ENCODE measurements around the gene SH3PXD2A.

The SH3PXD2A gene

DNA sequence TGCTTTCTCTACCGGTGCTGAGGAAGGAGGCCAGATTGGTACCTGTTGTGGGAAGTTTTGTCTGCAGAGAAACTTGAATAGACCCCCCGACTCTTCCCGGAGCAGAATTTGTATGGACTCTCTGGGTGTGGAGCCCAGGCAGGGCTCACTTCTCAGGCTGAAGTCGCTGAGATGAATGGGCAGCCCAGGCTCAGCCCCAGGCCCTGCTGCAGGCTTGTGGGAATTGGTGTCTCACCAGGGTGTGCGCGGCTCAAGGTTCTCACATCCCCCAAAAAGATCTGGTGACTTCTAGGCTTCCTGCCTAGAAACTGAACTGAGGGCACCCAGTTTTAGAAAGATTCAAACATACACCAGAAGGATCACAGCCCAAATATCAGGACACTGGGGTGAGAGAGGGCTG, 258.4 kb downstream of the SH3PXD2A start:
- no peak for DNase-seq

DNA sequence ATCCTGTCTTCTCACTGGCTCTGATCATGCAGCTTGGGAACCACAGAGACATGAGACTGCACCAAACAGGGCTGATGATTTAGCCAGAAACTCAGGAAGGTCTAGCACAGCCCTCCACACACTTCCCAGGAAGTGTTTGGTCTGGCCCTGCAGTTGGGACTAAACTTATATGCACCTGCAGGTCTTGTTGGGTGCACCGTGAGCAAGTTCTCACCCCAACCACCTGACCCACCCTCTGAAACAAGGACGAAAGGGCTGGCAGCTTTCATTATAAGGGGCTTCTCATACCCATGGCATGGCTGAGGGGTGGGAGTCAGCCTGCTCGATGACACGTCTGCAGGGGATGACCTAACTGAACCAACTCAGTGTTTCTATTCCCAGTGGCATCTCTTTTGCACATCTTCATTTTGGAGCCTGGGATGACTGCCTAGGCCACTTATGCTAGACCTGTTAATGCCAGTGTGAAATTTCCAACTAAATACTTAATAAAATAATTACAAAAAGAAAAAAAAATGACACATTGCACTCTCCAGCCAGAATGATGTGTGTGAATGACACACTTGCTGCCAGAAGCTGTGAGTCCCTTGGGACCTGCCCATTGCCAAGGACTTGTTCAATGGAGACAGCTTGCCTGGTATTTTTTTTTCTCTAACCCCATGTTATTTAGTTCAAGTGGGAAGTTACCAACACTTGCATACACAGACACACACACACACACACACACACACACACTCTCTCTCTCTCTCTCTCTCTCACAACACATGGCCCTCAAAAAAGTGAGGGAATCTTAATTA, 259.2 kb downstream of the SH3PXD2A start:
- no peak for DNase-seq

DNA sequence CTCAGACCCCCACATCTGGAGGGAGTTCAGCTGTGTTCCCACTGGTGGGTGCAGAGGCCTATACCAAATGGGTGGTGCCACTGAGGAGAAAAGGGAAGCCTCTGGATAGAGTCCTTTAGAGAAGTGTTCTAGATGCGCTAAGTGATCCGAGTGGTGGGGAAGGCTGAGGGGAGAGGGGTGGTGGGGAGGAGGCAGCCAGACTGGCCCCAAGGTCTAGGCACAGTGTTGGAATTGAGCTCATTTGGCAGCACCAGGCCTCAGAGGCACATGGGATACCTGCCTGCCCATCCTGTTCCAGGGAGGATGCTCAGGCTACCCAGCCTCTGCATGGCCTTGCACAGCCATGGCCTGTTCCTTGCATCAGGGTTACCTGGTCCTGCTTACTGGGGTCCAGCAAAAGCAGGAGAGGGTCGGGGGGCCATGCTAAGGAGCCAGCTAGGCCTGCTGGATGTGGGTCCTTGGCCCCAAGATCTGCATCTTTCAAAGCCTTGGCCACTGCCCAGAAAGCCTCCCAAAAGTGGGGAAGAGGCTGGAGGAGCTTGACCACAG, 262.3 kb downstream of the SH3PXD2A start:
- no peak for DNase-seq

DNA sequence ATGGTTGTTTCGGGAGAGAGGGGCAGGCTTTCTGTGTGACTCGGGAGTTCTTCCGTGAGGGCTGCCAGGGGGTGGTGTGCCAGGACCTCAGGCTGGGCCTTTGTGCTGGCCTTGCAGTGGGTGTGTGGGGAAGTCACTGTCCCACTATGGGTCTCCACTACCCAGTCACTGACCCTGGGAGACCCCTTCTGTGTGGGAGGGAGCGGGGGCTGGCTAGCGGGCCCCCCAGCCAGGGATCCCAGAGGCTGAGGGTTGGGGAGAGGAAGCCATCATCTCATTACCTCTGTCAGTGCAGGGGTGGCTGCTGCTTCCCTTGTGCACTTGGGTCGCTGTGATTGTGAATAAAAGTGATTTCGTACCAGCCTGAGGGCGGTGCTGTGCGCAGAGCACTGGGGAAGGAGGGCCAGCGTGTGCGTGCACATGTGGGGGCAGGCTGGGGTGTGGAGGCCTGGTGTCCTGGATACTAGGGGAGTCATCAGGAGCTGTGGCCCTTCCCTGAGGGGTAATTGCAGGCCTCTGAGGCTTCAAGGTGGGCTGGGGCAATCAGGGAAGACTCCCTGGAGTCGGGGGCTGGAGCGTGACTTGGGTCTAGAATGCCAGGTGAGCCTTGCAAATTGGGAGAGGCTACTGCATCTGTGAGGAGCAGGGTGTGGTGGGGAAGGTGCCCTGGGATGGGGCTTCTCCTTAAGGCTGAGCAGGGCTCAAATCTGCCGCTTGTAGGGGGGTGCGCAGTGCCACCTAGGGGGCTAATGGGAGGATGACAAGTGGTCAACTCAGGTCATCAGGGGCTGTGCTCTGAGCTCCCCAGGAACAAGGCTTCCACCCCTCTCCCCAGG, 263.0 kb downstream of the SH3PXD2A start:
- peak; percentile 4 to 13 for DNase-seq

DNA sequence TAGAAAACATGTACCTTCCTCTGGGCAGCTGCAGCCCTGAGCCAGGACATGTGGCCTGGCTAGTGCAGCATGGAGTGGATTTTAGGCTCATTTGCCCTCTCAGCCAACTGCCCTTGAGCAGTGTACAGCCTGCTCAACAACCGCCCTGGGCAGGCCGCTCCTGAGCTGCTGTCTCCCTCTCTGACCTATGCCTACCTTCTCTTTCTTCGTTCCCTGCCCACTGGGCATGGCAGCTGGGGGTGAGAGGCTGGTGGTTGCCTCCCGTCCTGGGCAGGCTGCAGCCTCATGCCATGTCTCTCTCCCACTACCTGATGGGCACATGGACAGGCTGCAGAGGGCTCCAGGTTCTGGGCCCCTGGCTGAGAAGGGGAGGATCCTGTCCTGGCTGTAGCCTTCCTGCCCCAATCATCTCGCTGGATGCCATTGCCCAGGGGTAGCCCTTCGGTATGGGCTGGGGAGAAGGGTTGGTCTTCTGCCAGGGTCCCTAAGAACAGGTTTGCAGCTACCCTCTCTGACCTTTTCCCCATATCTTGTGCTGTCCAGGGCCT, 264.6 kb downstream of the SH3PXD2A start:
- DNase-seq: no peak

DNA sequence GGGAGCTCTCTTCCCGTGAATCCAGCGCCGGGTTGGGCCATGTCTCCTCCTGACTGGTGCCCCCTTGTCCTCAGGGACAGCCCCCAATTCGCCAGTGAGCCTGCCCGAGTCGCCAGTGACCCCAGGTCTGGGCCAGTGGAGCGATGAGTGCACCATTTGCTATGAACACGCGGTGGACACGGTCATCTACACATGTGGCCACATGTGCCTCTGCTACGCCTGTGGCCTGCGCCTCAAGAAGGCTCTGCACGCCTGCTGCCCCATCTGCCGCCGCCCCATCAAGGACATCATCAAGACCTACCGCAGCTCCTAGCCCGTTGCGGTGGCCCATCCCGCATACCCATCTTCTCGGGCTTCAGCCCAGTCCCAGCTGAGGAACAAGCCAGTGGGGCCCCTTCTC, 265.3 kb downstream of the SH3PXD2A start:
- no peak for DNase-seq

DNA sequence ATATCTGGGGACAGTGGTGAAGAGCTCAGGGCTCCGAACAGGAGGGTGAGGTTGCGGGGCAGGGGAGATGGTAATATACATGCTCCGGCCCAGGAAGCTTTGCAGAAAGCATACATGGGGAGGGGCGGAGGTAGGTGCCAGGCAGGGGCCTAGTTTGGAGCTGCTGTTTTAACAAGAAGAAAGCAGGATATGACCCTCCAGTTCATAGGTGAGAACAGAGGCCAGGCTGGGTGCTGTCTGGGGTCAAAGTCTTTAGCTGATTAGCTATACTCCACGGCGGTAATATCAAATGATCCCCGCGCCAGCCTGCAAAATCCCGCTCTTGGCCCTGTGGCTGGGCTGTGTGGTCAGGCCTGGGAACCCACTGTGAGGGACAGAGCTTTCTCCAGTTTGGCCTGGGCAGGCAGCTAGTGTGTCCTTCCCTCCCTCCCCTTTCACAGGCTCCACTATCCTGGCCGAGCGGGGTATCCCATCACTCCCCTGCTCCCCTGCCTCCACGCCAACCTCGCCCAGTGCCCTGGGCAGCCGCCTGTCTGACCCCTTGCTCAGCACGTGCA, 266.2 kb downstream of the SH3PXD2A start:
- no peak for DNase-seq

DNA sequence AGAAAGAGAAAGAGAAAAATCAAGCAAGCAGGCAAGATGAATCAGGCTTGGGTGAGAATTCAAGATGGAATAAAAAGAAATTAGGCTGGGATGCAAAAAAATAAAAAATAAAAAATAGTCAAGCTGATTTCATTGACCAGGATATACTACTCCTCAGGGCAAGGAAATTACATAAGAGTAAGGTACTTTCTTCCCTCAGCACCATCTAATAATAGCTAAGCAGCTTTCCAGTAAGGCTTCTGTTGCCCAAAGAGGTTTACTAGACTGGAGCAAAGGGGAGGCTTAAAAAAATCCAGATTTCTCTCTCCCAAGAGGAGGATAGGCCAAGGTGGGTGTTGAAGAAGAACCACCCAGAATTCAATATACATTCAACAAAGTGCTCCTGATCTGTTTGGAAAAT, 268.3 kb downstream of the SH3PXD2A start:
- no peak for DNase-seq

DNA sequence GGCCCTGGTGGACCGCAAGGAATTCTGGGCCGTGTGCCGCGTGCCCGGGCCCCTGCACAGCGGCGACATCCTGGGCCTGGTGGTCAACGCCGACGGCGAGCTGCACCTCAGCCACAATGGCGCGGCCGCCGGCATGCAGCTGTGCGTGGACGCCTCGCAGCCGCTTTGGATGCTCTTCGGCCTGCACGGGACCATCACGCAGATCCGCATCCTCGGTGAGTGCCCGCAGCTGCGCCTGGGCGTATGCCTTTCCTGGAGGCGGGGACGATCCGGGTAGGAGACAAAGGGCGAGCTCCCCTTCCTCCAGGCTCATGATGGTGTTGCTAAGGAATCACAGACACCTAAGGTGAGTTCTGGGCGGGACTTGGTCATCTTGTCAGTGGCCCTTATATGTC, 270.4 kb downstream of the SH3PXD2A start:
- no peak for DNase-seq

DNA sequence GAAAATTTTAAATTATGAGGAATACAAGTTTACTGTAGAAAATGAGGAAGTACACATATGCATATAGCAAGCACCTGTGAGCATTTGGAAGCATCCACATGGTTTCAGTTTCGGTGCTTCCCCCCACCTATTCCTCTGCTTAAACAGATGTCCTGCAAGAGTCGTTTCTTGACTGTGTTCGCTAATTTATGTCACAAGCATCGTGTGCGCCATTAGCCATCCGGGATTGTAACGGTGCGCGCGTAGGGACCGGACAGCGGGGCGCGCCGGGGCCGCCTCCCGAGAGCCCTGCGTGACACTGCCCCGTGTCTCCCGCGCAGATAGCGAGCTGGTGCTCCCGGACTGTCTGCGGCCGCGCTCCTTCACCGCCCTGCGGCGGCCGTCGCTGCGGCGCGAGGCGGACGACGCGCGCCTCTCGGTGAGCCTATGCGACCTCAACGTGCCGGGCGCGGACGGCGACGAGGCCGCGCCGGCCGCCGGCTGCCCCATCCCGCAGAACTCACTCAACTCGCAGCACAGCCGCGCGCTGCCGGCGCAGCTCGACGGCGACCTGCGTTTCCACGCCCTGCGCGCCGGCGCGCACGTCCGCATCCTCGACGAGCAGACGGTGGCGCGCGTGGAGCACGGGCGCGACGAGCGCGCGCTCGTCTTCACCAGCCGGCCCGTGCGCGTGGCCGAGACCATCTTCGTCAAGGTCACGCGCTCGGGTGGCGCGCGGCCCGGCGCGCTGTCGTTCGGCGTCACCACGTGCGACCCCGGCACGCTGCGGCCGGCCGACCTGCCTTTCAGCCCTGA, 271.0 kb downstream of the SH3PXD2A start:
- no peak for DNase-seq

DNA sequence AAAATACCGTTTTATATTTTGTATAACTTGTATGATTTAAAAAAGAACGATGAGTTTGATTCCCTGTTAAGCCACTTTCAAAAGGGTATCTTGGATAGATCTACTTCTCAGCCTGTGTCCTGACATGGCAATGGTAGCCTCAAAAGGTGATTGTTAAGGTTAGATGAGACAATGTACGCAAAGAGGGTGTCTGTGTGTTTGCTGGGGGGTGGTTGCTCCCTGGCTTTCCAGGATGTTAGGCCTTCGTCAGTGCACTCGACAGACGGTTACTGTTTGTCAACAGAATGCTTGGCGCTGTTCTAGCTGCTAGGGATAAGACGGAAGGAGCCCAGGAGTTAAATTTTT, 271.5 kb downstream of the SH3PXD2A start:
- no peak for DNase-seq

DNA sequence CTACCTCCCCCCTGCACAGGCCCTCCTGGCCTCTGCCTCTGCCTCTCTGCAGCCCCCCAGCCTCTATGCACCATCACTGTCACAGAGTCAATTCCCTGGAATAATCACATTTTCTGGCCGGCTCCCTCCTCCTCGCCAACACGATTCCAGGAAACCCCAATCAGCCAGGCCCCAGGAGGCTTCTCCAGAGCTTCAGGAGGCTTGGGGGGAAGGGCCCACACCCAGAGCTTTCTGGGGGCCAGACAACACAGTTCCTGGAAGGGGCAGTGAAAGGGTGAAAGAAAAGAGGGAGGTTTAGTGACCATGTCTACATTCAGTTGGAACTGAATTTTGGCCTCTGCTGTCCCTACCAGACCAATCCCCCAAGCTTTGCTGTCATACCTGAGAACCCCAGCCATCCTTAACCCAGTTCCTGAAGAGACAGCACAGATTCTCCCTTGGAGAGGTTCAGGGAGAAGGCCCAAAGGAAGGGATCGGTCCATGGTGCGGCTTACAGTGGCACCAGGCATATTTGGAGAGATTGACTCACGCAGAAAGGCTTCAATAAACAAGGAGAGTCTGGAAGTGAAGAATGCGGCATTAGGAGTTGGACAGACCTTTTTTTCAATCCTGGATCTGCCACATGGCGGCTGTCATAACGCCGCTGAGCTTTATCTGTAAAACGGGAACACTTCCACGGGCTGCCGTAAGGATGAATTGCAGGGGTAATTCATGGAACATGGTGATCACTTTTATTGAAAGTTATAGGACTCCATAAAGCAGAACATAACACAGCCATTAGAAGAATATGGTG, 272.8 kb downstream of the SH3PXD2A start:
- DNase-seq: no peak

DNA sequence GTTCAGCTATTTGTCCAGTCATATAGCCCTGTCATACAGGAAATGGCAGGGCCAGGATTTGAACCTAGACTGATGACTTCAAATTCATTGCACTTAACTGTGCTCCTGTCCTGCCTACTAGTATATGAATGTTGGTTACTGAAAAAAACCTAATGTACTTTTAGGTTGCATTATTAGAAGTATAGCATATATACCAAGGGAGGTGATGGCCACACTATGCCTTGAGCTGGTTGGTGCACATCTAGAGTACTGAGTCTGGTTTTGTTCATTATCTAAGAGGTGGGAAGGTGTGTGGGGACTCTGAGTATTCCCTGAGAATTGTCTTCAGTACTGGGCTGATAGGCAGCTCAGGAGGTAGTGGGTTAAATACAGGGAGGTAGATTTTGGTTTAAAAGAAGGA, 273.9 kb downstream of the SH3PXD2A start:
- no peak for DNase-seq

DNA sequence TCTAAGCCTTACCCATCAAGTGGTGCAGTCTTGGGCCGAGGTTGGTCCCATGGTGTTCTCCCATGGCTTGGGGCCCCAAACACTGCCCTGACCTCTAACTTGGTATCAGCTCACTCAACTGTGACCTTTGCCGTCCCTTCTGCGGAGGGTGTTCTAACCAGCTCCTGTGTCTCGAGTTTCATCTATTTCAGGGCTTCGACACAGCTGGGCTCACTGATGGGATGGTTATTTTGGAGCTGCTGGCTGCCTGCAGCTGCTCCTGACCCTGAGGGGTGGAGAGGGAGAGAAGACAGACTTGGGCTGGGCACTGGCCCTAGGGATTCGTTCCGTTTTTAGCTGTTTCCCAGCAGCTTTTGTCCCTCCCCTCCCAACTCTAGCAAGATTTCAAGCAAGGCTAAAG, 274.9 kb downstream of the SH3PXD2A start:
- DNase-seq: no peak

DNA sequence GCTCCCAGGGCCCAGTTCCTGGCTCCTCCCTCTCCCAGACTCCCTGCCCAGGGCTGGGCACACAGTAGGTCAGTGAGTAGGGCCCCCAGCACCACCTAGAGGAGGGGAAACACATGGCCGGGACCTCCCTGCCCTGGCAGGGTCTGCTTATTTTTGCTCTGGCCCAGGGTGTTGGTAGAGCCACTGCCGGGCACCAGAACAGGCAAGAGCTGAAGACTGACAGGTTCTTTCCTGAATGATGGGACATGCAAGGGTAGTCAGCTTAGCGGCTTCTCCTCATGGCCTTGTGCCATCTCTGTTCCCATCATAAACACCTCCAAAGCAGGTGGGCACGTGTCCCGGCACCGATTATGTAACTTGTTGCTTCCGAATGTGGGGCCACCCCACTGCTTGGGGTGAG, 275.4 kb downstream of the SH3PXD2A start:
- no peak for DNase-seq

DNA sequence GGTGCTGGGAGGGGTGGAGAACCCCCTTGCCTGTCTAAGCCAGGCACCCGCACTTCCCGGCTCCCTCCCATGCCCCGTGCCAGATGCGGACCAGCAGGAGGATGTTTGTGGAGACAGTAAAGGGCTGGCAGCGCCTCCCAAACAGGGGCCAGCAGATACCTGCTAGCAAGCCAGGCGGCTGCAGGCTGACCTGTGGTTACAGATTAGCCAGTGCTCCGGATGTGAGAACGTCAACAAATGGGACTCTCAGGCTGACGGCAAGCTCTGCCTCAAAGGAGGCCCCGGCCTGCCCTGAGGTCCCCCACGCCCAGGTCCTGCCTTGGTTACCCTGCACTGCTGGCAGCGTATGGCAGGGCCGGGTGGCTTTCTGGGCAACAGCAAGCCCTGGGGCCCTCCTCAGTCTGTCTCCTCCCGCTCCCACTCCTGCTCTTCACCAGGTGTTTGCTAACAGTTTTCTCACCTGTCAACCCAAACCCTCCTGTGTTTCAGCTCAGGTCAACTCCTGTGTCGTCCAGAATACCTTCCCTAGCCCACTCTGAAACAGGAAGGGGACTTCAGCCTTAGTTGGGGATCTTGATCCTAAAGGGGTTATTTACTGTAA, 276.5 kb downstream of the SH3PXD2A start:
- no peak for DNase-seq

DNA sequence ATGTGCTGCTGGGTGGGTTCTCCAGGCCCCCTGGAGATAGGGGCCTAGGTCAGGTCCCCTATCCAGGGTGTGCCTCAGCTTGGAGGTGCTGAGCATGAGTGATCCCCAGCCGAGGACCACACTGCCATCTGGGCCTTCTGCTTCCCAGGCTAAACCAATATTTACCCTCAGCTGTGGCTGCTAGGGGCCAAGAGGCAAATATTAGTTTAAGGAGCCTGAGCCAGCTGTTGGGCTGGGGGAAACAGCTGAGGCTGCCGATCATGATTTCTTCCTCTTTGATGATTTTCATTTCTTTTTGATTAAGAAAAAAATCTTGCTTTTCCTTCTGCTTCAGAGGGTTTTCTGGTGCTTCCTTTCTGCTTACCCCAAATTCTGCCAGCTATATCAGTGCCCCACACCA, 278.5 kb downstream of the SH3PXD2A start:
- no peak for DNase-seq

DNA sequence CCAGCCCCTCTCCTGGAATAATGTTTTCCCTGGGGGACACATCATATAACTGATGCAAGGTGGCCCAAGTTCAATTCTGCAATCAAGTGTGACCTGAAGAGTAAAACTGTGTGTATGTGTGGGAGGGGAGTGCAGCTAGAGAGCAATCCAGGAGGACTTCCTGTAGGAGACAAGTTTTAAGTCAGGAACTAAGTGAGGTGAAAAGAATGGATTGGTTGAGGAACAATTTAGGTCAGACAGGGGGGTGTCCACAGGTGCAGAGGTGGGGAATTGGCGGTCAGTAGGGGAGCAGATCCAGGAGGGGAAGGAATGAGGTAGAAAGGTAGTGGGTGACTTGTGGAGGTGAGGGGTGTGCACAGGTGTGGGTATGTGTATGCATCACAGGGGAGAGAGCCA, 279.3 kb downstream of the SH3PXD2A start:
- DNase-seq: no peak

DNA sequence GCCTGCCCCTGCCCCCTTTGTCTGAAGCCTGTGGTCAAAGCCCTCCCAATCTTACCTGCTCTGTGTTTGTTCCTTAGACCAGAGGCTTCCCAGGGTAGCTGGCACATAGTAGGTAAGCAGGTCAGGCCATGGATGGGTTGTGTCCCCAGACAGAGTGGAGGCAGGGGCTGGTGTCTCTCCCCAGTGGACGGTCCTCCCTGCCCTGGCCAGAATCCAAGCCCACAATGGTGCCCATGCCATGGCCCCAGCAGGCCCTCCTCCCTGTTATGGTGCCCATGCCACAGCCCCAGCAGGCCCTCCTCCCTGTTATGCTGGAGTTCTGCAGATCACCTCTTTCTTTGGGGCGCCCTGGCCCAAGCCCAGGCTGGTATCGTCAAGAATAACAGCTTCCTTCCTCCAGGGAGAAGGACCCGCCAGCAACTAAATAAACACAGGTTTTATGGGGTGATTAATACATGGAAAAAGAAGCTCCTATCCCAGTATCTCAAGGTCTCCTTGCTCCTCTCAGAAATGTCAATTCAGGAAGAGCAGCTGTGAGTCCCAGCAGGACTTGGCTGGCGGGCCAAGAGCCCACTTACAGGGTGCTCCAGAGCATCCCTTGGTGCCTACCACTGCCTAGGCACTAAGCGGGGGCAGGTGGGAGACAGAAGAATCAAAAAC, 279.8 kb downstream of the SH3PXD2A start:
- no peak for DNase-seq

DNA sequence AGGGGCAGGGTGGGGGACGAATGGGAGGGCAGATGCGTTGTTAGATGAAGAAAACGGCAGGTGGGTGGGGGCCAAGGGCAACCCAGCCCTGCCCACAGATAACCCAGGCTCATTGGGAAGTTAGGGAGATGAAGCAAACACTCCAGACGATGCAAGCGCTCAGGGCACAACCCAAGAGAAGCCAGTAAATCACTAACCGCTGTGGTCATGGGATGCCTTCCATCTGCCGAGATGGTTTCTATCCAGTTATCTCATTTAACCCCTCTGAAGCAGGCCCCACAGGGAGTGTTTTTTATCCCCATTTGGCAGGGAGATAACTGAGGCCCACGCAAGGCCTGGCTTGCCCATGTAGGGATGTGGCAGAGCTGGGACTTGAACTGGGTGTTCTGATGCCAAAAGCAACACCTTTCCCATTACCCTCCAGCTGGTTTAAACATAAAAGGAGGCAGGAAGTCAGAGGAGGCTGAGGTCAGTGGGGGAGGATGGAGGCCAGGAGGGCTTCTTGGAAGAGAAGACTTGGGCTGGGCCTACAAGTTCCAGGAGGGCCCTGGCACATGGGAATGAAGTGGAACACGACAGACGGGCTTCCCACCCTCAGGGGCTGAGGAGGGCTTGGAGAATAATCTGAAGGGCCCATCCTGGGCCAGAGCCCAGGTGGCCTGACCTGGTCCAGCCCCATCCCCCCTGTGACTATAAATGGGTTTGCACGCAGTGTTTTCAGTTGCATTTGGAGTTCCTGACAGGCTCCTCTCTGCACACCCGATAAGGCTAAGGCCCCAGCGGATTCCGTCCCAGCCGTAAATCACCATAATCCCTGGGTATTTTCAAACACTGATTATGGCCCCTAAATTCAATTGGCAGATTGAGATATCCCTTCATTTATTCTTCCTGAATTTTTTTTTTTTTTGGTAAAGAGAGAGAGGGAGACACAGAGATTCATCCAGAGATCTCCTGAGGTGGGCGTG, 281.0 kb downstream of the SH3PXD2A start:
- no peak for DNase-seq
